H1 (cell line): Measurements from ENCODE around the gene WDR19. TPM values are rescaled to one million over a fixed set of nuclear protein-coding genes. Genes with fewer than 3 reads are reported as not detected.

ENCODE experiments used
- polyA plus RNA-seq, 7 experiments: library from polyadenylated mRNA; depleted of rRNA in 3 of 7; stranded (reverse) in 5 of 7; unstranded in 2 of 7; fragments of >200 nt in 5 of 7; fragments of 200-250 nt in 2 of 7; gene quantifications; 1 replicate in 5 of 7; 2 replicates in 1 of 7; 4 replicates in 1 of 7; pipeline versions ENCODE4 v1.2.1 to v1.2.3, GENCODE V29; 2011 to 2013; ENCODE audit warnings: missing spikeins in 2 of 7, mixed read lengths in 2 of 7
- total RNA-seq: library from RNA; stranded (reverse); fragmentation: NEBNext Ultra II Directional; extraction: Animal tissue kit (Norgen Biotek cat#: 25700); gene quantifications from 2 replicates; pipeline ENCODE4 v1.2.1, GENCODE V29; 2021
- TF ChIP-seq, protein P1 (sequence below): fragments of 300-600 bp; sonication (generic); IDR thresholded peaks from 2 replicates; pipeline ENCODE4 v1.7.1; 2012; ENCODE audit warnings: low read length, moderate library complexity, mild to moderate bottlenecking, inconsistent platforms; ENCODE audit not compliant: insufficient replicate concordance

WDR19 gene
- total and polyA plus RNA-seq, 2 of the 8 experiments (the other 6 are each of a cell fraction or from before 2014, with no cell fraction given), result 22.2 to 23.3 TPM

- TF ChIP-seq, protein P1, sequence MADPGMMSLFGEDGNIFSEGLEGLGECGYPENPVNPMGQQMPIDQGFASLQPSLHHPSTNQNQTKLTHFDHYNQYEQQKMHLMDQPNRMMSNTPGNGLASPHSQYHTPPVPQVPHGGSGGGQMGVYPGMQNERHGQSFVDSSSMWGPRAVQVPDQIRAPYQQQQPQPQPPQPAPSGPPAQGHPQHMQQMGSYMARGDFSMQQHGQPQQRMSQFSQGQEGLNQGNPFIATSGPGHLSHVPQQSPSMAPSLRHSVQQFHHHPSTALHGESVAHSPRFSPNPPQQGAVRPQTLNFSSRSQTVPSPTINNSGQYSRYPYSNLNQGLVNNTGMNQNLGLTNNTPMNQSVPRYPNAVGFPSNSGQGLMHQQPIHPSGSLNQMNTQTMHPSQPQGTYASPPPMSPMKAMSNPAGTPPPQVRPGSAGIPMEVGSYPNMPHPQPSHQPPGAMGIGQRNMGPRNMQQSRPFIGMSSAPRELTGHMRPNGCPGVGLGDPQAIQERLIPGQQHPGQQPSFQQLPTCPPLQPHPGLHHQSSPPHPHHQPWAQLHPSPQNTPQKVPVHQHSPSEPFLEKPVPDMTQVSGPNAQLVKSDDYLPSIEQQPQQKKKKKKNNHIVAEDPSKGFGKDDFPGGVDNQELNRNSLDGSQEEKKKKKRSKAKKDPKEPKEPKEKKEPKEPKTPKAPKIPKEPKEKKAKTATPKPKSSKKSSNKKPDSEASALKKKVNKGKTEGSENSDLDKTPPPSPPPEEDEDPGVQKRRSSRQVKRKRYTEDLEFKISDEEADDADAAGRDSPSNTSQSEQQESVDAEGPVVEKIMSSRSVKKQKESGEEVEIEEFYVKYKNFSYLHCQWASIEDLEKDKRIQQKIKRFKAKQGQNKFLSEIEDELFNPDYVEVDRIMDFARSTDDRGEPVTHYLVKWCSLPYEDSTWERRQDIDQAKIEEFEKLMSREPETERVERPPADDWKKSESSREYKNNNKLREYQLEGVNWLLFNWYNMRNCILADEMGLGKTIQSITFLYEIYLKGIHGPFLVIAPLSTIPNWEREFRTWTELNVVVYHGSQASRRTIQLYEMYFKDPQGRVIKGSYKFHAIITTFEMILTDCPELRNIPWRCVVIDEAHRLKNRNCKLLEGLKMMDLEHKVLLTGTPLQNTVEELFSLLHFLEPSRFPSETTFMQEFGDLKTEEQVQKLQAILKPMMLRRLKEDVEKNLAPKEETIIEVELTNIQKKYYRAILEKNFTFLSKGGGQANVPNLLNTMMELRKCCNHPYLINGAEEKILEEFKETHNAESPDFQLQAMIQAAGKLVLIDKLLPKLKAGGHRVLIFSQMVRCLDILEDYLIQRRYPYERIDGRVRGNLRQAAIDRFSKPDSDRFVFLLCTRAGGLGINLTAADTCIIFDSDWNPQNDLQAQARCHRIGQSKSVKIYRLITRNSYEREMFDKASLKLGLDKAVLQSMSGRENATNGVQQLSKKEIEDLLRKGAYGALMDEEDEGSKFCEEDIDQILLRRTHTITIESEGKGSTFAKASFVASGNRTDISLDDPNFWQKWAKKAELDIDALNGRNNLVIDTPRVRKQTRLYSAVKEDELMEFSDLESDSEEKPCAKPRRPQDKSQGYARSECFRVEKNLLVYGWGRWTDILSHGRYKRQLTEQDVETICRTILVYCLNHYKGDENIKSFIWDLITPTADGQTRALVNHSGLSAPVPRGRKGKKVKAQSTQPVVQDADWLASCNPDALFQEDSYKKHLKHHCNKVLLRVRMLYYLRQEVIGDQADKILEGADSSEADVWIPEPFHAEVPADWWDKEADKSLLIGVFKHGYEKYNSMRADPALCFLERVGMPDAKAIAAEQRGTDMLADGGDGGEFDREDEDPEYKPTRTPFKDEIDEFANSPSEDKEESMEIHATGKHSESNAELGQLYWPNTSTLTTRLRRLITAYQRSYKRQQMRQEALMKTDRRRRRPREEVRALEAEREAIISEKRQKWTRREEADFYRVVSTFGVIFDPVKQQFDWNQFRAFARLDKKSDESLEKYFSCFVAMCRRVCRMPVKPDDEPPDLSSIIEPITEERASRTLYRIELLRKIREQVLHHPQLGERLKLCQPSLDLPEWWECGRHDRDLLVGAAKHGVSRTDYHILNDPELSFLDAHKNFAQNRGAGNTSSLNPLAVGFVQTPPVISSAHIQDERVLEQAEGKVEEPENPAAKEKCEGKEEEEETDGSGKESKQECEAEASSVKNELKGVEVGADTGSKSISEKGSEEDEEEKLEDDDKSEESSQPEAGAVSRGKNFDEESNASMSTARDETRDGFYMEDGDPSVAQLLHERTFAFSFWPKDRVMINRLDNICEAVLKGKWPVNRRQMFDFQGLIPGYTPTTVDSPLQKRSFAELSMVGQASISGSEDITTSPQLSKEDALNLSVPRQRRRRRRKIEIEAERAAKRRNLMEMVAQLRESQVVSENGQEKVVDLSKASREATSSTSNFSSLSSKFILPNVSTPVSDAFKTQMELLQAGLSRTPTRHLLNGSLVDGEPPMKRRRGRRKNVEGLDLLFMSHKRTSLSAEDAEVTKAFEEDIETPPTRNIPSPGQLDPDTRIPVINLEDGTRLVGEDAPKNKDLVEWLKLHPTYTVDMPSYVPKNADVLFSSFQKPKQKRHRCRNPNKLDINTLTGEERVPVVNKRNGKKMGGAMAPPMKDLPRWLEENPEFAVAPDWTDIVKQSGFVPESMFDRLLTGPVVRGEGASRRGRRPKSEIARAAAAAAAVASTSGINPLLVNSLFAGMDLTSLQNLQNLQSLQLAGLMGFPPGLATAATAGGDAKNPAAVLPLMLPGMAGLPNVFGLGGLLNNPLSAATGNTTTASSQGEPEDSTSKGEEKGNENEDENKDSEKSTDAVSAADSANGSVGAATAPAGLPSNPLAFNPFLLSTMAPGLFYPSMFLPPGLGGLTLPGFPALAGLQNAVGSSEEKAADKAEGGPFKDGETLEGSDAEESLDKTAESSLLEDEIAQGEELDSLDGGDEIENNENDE, result no peak
- TF ChIP-seq, all 59 proteins: peak for 0
Observed at GRCh38 chr4:39323821-39324220, 141.5 kb downstream of the WDR19 start (continued).
